Stimulated activated naive CD8-positive, alpha-beta T cell treated with anti-CD3 and anti-CD28 coated beads, Interleukin-15, Interleukin-2, amounts not matched to agents 100 ng/mL and 50 ng/mL, for 24 hours (primary cell): Measurements from ENCODE around the gene SLC35G2.
"Not testable (repeated sequence)": the region's sequence is repeated elsewhere in the genome, so short reads cannot be mapped to it uniquely, and the experiment has no call there.

Experiments used
- H3K27ac Mint-ChIP-seq: one replicate; pipeline ENCODE4 v1.8.0; 2021; ENCODE audit warnings: mild to moderate bottlenecking, mixed read lengths
- H3K27me3 Mint-ChIP-seq: one replicate; pipeline ENCODE4 v1.8.0; 2021; ENCODE audit warnings: mixed read lengths
- H3K36me3 Mint-ChIP-seq: one replicate; pipeline ENCODE4 v1.8.0; 2021; ENCODE audit warnings: low read depth, mixed read lengths
- H3K4me1 Mint-ChIP-seq: one replicate; pipeline ENCODE4 v1.8.0; 2021; ENCODE audit warnings: low read depth, mixed read lengths
- H3K4me3 Mint-ChIP-seq: one replicate; pipeline ENCODE4 v1.8.0; 2021; ENCODE audit warnings: mild to moderate bottlenecking, mixed read lengths
- H3K9me3 Mint-ChIP-seq: one replicate; pipeline ENCODE4 v1.8.0; 2021; ENCODE audit warnings: mixed read lengths

Gene SLC35G2

DNA sequence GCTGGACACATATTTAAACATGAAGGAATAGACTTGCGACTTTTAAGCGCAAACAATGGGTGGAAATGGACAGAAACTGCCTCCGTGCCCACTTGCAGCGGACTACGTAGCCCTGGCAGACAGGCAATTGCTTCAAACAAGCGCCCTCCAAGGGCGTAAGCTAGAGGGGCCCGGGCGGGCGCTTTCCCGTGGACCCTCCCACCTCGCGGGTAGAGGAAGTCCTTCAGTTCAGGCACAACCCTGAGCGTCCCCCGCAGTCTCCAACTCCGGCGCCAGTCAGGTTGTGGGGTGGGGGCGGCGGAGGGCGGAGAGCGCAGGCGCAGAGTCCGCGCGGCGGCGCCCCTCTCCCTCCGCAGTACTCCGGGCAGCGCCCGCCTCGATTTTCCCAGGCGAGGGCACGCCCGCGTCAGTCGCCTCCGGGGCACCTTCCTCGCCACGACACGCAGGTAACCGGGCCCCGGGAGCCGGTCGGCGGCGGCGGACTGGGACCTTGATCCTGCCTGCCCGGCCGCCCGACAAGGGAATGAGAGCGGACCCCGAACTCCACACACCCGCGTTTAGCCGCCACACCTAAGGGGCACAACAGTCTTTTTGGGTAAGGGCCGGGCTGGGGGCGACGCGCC is at the start of gene SLC35G2:
TSS of gene SLC35G2 (plus strand) at position 358 of the 623 bp plus-strand sequence. CDS start 35,335 bp downstream, outside the sequence.
- peaks cover 49% of the 10 kb centered on the region for H3K27me3 Mint-ChIP-seq
- peak within 1 kb of the TSS; percentile 93 for H3K4me3 Mint-ChIP-seq
- peak within 1 kb of the TSS; percentile 93 for H3K27ac Mint-ChIP-seq
- H3K36me3 Mint-ChIP-seq = peaks cover 11% of the 10 kb centered on the region
- H3K9me3 Mint-ChIP-seq = peaks cover 6% of the 10 kb centered on the region
- peaks cover 25% of the 10 kb centered on the region for H3K4me1 Mint-ChIP-seq

GRCh38 chr3:136772709-136773108 is 46.2 kb upstream of the SLC35G2 start:
- Mint-ChIP-seq H3K27me3 (no peaks in the 10 kb centered on the region), H3K9me3 (no peaks in the 10 kb centered on the region), H3K4me3 (no peak overlapping the region), H3K36me3 (no peaks in the 10 kb centered on the region), H3K27ac (no peak overlapping the region), H3K4me1 (no peaks in the 10 kb centered on the region)

- H3K36me3 Mint-ChIP-seq = no peaks in the 10 kb centered on the region
- no peaks in the 10 kb centered on the region for H3K27me3 Mint-ChIP-seq
- no peak overlapping the region for H3K27ac Mint-ChIP-seq
- H3K4me1 Mint-ChIP-seq = no peaks in the 10 kb centered on the region
- H3K9me3 Mint-ChIP-seq = no peaks in the 10 kb centered on the region
- no peak overlapping the region for H3K4me3 Mint-ChIP-seq
These were observed 40.1 kb upstream of the SLC35G2 start for GRCh38 chr3:136778865-136779264.

DNA sequence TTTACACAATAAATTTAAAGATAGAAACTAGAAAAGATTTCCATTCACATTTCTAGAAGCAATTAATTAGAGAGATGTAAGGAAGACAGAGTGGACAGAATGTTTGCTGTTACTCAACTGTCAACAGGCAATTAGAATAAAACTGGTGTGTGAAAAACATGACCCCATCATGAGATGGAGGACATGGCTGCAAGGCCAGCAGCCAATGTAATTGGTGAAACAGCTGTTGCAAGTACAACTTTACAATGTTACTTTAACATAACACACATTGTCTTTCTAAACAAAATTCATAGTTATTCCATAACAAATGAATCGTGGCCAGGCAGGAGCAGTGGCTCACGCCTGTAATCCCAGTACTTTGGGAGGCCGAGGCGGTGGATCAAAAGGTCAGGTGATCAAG is 38.2 kb upstream of the SLC35G2 start:
- H3K9me3 Mint-ChIP-seq = no peaks in the 10 kb centered on the region
- H3K27me3 Mint-ChIP-seq = no peaks in the 10 kb centered on the region
- H3K4me1 Mint-ChIP-seq = no peaks in the 10 kb centered on the region
- H3K27ac Mint-ChIP-seq = no peak overlapping the region
- H3K36me3 Mint-ChIP-seq = no peaks in the 10 kb centered on the region
- H3K4me3 Mint-ChIP-seq = no peak overlapping the region

- Mint-ChIP-seq H3K27me3 (no peaks in the 10 kb centered on the region), H3K9me3 (no peaks in the 10 kb centered on the region), H3K4me1 (peaks cover 14% of the 10 kb centered on the region), H3K36me3 (no peaks in the 10 kb centered on the region), H3K27ac (no peak overlapping the region), H3K4me3 (no peak overlapping the region)
These were observed 35.2 kb upstream of the SLC35G2 start for GRCh38 chr3:136783708-136784191.

- Mint-ChIP-seq H3K4me1 (peaks cover 14% of the 10 kb centered on the region), H3K9me3 (no peaks in the 10 kb centered on the region), H3K36me3 (no peaks in the 10 kb centered on the region), H3K4me3 (no peak overlapping the region), H3K27ac (peak overlapping the region; percentile 80), H3K27me3 (no peaks in the 10 kb centered on the region)
These were observed 31.6 kb upstream of the SLC35G2 start for GRCh38 chr3:136787349-136787748.

- Mint-ChIP-seq H3K36me3 (no peaks in the 10 kb centered on the region), H3K27me3 (no peaks in the 10 kb centered on the region), H3K4me1 (peaks cover 14% of the 10 kb centered on the region), H3K27ac (no peak overlapping the region), H3K4me3 (no peak overlapping the region), H3K9me3 (no peaks in the 10 kb centered on the region)
These were observed 30.8 kb upstream of the SLC35G2 start for GRCh38 chr3:136788154-136788553.

DNA sequence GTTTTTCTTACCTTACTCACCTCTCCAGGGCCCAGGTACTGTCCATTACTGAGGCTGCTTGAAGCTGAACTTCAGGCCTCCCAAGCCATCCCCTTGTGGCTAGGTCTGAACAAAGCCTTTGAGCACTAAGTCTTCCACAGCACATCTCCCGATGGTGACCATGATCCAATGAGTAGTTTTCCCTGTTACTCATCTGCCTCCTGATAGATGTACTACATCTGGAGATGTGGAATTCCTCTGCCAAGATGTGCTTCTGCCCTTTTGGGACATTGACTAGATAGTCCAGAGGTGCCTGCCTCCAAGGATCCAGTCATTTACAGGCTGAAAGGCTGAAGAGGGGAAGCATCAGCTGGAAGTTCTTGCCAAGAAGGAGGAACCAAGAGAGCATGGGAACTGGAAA is 28.9 kb upstream of the SLC35G2 start:
- peaks cover 3% of the 10 kb centered on the region for H3K27me3 Mint-ChIP-seq
- H3K36me3 Mint-ChIP-seq = no peaks in the 10 kb centered on the region
- H3K27ac Mint-ChIP-seq = no peak overlapping the region
- peaks cover 14% of the 10 kb centered on the region for H3K4me1 Mint-ChIP-seq
- H3K4me3 Mint-ChIP-seq = no peak overlapping the region
- H3K9me3 Mint-ChIP-seq = no peaks in the 10 kb centered on the region

- no peaks in the 10 kb centered on the region for H3K9me3 Mint-ChIP-seq
- peaks cover 3% of the 10 kb centered on the region for H3K27me3 Mint-ChIP-seq
- H3K27ac Mint-ChIP-seq = no peak overlapping the region
- H3K4me3 Mint-ChIP-seq = no peak overlapping the region
- no peaks in the 10 kb centered on the region for H3K36me3 Mint-ChIP-seq
- peaks cover 14% of the 10 kb centered on the region for H3K4me1 Mint-ChIP-seq
These were observed 28.1 kb upstream of the SLC35G2 start for GRCh38 chr3:136790786-136791185.

DNA sequence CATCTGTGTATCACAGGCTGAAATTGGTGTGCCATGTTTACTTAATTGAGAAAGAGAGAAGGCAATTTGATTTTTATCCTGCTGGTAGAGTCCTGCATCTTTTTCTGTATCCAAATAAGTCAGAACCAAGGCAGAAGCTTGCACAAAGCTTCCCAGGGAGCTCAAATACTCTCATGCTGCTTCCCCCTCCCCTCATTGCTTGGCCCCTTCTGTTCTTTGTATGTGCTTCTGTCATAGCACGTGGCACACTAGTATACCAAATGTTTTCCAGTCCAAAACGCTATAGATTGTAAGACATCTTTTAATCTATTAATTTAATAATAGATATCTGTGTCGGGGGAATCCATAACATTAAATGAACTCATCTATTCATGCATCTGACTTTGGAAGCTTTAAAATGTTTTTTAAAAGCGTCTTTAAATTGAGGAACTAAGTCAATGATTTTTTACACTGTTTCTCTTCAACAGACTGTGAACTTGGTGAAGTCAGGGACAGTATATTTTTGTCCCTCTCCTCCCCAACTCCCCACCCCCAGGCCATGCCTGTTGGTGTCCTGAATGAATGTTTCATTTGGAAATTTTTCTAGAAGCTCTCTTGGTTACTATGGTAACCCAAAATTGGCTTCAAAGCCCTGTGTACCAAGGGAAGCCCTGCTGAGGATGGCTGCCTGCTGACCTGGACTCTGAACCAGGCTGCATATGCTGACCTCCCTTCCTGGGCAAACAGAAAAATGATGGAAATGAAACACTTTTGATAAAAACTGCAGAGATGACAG is 26.2 kb upstream of the SLC35G2 start:
- Mint-ChIP-seq H3K27me3 (peaks cover 3% of the 10 kb centered on the region), H3K4me3 (no peak overlapping the region), H3K9me3 (no peaks in the 10 kb centered on the region), H3K27ac (no peak overlapping the region), H3K36me3 (no peaks in the 10 kb centered on the region), H3K4me1 (no peaks in the 10 kb centered on the region)

DNA sequence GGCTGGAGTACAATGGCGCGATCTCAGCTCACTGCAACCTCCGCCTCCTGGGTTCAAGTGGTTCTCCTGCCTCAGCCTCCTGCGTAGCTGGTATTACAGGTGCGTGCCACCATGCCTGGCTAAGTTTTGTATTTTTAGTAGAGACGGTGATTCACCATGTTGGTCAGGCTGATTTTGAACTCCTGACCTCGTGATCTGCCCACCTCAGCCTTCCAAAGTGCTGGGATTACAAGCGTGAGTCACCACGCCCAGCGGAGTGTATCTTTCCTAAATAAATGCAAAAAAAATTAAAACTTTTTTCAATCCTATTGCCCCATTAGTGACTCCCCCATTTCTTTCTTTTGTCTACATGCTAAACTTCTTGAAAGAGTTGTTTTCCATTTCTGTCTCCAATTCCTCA is 17.8 kb upstream of the SLC35G2 start:
- H3K9me3 Mint-ChIP-seq, H3K4me1 Mint-ChIP-seq, H3K36me3 Mint-ChIP-seq, H3K27ac Mint-ChIP-seq, H3K27me3 Mint-ChIP-seq, H3K4me3 Mint-ChIP-seq: not testable (repeated sequence)

- H3K27ac Mint-ChIP-seq = no peak overlapping the region
- H3K36me3 Mint-ChIP-seq = no peaks in the 10 kb centered on the region
- no peaks in the 10 kb centered on the region for H3K9me3 Mint-ChIP-seq
- no peaks in the 10 kb centered on the region for H3K4me1 Mint-ChIP-seq
- H3K4me3 Mint-ChIP-seq = no peak overlapping the region
- no peaks in the 10 kb centered on the region for H3K27me3 Mint-ChIP-seq
These were observed 16.4 kb upstream of the SLC35G2 start for GRCh38 chr3:136802481-136802996.

GRCh38 chr3:136804141-136804540 is 14.8 kb upstream of the SLC35G2 start:
- Mint-ChIP-seq H3K4me1 (no peaks in the 10 kb centered on the region), H3K27ac (no peak overlapping the region), H3K27me3 (no peaks in the 10 kb centered on the region), H3K9me3 (no peaks in the 10 kb centered on the region), H3K36me3 (no peaks in the 10 kb centered on the region), H3K4me3 (no peak overlapping the region)

DNA sequence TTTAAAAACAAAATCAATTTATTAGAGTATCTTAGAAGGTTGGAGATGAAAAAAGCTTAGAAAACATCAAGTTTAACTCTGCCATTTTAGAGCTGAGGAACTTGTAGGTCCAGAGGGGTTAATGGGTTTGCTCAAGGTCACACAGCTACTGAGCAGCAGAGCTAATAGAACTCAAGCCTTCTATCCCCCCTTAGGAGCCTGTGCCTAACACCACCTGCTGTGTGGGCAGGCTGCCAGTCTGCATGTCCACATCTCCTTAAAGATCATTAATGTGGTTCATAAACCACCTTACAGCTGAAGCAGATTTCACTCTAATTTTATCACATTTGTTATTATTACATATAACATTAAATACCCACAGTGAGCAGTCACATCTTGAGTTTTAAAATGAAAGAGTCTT is 14.1 kb upstream of the SLC35G2 start:
- no peaks in the 10 kb centered on the region for H3K36me3 Mint-ChIP-seq
- H3K27ac Mint-ChIP-seq = no peak overlapping the region

GRCh38 chr3:136805795-136806194 is 13.1 kb upstream of the SLC35G2 start:
- H3K27ac Mint-ChIP-seq = no peak overlapping the region
- H3K4me1 Mint-ChIP-seq = no peaks in the 10 kb centered on the region
- no peaks in the 10 kb centered on the region for H3K36me3 Mint-ChIP-seq
- no peaks in the 10 kb centered on the region for H3K9me3 Mint-ChIP-seq
- H3K27me3 Mint-ChIP-seq = no peaks in the 10 kb centered on the region
- no peak overlapping the region for H3K4me3 Mint-ChIP-seq

More for the DNA sequence above, 14.1 kb upstream of the SLC35G2 start:
- Mint-ChIP-seq H3K4me1 (no peaks in the 10 kb centered on the region), H3K4me3 (no peak overlapping the region), H3K27me3 (no peaks in the 10 kb centered on the region), H3K9me3 (no peaks in the 10 kb centered on the region)
